Heart left ventricle (tissue), 16 donors: ENCODE data around the gene NALF2. TPM values are rescaled to one million over a fixed set of nuclear protein-coding genes. Genes with fewer than 3 reads are reported as not detected.

ENCODE experiments used
- ATAC-seq, 4 donors: fragments of 200-7000 bp; cut with Tn5 transposase; one replicate each; pipeline ENCODE4 v1.9.1; 2020 to 2022; ENCODE audit warnings: moderate library complexity in 4 of 4, mild to moderate bottlenecking in 3 of 4, moderate number of reproducible peaks in 1 of 4
- DNase-seq, 5 donors: peaks; one replicate each; pipeline ENCODE4 v3.0.0-alpha.2; 2020
- H3K27ac ChIP-seq, 12 donors: fragments of 200-600 bp; sonication (generic) in 4 of 12; one replicate each; pipeline versions ENCODE4 v1.5.0 to v1.8.0; 2016 to 2022; ENCODE audit warnings: mild to moderate bottlenecking in 2 of 12
- H3K27me3 ChIP-seq, 9 donors: fragments of 200-600 bp; sonication (generic) in 2 of 9; one replicate each; pipeline versions ENCODE4 v1.5.1 to v1.8.0; 2016 to 2022; ENCODE audit warnings: mild to moderate bottlenecking in 3 of 9
- H3K36me3 ChIP-seq, 9 donors: fragments of 200-600 bp; sonication (generic) in 2 of 9; one replicate each; pipeline versions ENCODE4 v1.5.0 to v1.8.0; 2018 to 2022; ENCODE audit warnings: mild to moderate bottlenecking in 2 of 9
- H3K4me1 ChIP-seq, 12 donors: fragments of 200-600 bp; sonication (generic) in 4 of 12; one replicate each; pipeline versions ENCODE4 v1.5.0 to v1.8.0; 2016 to 2022; ENCODE audit warnings: mild to moderate bottlenecking in 3 of 12
- H3K4me3 ChIP-seq, 12 donors: fragments of 200-600 bp; sonication (generic) in 4 of 12; one replicate each; pipeline versions ENCODE4 v1.5.0 to v1.8.0; 2017 to 2022; ENCODE audit warnings: mild to moderate bottlenecking in 9 of 12, moderate library complexity in 4 of 12
- H3K9me3 ChIP-seq, 12 donors: fragments of 200-600 bp; sonication (generic) in 4 of 12; one replicate each; pipeline versions ENCODE4 v1.5.0 to v1.8.0; 2016 to 2022; ENCODE audit warnings: mild to moderate bottlenecking in 1 of 12
- POLR2A ChIP-seq, 2 donors: fragments of 450-650 bp; IDR thresholded peaks; one replicate each; pipeline ENCODE4 v1.6.1; 2017; ENCODE audit warnings: antibody characterized with exemption in 2 of 2, mild to moderate bottlenecking in 2 of 2, moderate library complexity in 2 of 2
- WGBS, 4 donors: extraction: QIAGEN DNeasy Blood & Tissue Kit in 2 of 4; methylation state at CpG; one replicate each; pipeline versions ENCODE4 v1.1.5 to v1.1.7; 2013 to 2018; 5-methylcytosine and 5-hydroxymethylcytosine counted together
- intact Hi-C, 10 donors: fragments of 100-400 bp; cut with DNase I; formaldehyde crosslinking; loops; one replicate each; pipeline versions ENCODE4 v1.11.1 to v1.14.2; 2022
- polyA plus RNA-seq, 2 donors: library from polyadenylated mRNA; stranded (reverse); fragments of 200-250 nt; gene quantifications; one replicate each; pipeline ENCODE4 v1.2.3, GENCODE V29; 2013
- total RNA-seq, 9 donors: library from RNA; depleted of rRNA in 2 of 9; stranded (reverse); fragments of >200 nt in 2 of 9; fragmentation: NEBNext Ultra II Directional in 3 of 9; extraction: Animal tissue kit (Norgen Biotek cat#: 25700) in 3 of 9; gene quantifications; one replicate each; pipeline versions ENCODE4 v1.1.0 to v1.2.4, GENCODE V29; 2016 to 2023
- TF ChIP-seq, protein P1 (sequence below), 12 donors: fragments of 200-600 bp; sonication (generic) in 4 of 12; IDR thresholded peaks; one replicate each; pipeline versions ENCODE4 v1.5.0 to v1.8.0; 2018 to 2022; ENCODE audit warnings: antibody characterized with exemption in 12 of 12, mild to moderate bottlenecking in 5 of 12
- donor health status: ischemic (EF 13 %, LVEDD 7.1; RV severe dilation, severe dysfunction).
- donor health status: healthy with polysubstance abuse.
- donor health status: DM: no; HTN: yes; CAD: no.
- donor health status: DM: no; HTN: no; CAD: no.
- donor health status: ischemic (EF 25% LVEDD 6.9; RV normal size, moderate dysfunction).
- donor health status: ischemic (EF 25% LVEDD 5.7; RV mildly dilated, moderate dysfunction).
- donor health status: healthy.
- donor health status: DM: yes; HTN: yes; CAD: no.
- donor health status: ischemic (EF 35%, LVEDD 5.7; RV mildly dilated, moderate dysfunction).
- donor health status: nonischemic (EF 11% LVEDD 7.7; RV severe dilation, severe dysfunction).
- donor health status: DM: yes; HTN: yes; CAD: no.
- donor health status: PGD.
- donor health status: ischemic (EF 29% LVEDD 5.4; RV normal size, mild dysfunction).
- donor health status: nonischemic (EF 23%, LVEDD 6.1; RV moderate dilation, normal function).

Gene NALF2
- total and polyA plus RNA-seq, 11 donors: 1.5 to 60.5 (median 18.0) TPM

DNA sequence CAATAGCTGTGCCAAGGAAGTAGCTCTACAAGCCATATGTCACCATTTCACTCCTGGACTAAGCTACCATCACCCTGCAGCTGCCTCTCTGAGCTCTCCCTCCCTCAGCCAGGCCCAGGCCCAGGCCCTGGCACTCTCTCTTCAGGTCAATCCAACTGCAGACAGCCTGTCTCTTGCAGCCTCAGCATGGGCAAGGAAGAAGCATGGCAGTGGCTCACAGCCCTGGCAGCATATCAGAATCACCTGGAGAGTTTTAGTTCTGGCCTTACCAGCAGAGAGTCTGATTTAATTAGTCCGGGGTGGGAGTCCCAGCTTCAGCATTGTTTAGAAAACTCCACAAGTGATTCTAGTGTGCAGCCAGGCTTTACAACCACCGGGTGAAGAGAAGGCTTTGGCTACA lies 31.5 kb downstream of the NALF2 start:
- peaks cover 0 to 9% (median 0%) of the 10 kb centered on the region in 12 donors for H3K4me1 ChIP-seq
- no peaks in the 10 kb centered on the region for H3K9me3 ChIP-seq
- DNase-seq: no peak
- no peaks in the 10 kb centered on the region for H3K36me3 ChIP-seq
- H3K27me3 ChIP-seq: peaks cover 0 to 21% (median 0%) of the 10 kb centered on the region in 9 donors
- WGBS, 4 donors: 41 to 74% (median 65%) methylated on average over 2 of the region's 2 CpGs
- no peak overlapping the region for H3K4me3 ChIP-seq
- TF ChIP-seq, protein P1, sequence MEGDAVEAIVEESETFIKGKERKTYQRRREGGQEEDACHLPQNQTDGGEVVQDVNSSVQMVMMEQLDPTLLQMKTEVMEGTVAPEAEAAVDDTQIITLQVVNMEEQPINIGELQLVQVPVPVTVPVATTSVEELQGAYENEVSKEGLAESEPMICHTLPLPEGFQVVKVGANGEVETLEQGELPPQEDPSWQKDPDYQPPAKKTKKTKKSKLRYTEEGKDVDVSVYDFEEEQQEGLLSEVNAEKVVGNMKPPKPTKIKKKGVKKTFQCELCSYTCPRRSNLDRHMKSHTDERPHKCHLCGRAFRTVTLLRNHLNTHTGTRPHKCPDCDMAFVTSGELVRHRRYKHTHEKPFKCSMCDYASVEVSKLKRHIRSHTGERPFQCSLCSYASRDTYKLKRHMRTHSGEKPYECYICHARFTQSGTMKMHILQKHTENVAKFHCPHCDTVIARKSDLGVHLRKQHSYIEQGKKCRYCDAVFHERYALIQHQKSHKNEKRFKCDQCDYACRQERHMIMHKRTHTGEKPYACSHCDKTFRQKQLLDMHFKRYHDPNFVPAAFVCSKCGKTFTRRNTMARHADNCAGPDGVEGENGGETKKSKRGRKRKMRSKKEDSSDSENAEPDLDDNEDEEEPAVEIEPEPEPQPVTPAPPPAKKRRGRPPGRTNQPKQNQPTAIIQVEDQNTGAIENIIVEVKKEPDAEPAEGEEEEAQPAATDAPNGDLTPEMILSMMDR (IDR thresholded peaks at IDR 0.05): no peak
- TF ChIP-seq POLR2A (IDR thresholded peaks at IDR 0.05): no peak
- no peak overlapping the region for H3K27ac ChIP-seq
- no peak for ATAC-seq
- intact Hi-C loops: loop anchor here in 7 of 10 donors (2.0 to 10.0 kb wide), 7 partner anchors 43 to 562 kb away; partner anchors contain the start of gene EDA (in 5 of the 7)

DNA sequence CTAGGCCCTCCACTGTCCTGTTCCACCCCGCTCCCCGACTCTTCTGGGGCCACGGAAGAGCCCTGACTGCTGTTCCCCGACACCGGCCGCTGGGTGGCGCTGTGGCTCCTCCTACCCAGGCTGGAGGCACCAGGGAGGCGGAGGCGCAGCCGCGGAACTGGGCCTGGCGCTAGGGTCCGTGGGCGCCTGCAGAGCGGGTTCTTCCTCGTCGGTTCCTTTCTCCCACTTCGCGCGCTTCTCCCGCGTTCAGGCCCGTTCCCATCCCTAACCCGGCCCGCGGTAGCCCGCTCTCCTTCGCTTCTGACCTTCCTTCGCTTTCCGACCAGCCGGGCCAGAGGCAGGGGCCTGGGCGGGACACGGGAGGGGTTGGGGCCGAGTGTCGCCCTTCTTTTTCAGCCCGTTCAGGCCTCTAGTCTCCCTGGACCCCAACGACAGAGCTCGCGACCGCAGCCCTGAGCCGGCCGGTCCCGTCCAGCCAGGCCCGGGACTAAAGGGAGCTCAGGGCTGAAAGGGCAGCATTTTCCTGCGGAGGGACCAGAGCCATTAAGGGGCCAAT lies 34.3 kb downstream of the NALF2 start:
- peaks cover 0 to 21% (median 0%) of the 10 kb centered on the region in 9 donors for H3K27me3 ChIP-seq
- peak; percentile 87 to 98 (median 95) for ATAC-seq
- H3K36me3 ChIP-seq: no peaks in the 10 kb centered on the region
- H3K4me3 ChIP-seq: peak overlapping the region in 11 of 12 donors; percentile 17 to 61 (median 51)
- peaks cover 0 to 9% (median 0%) of the 10 kb centered on the region in 12 donors for H3K4me1 ChIP-seq
- TF ChIP-seq, protein P1 (IDR thresholded peaks at IDR 0.05): peak; percentile 64 to 80 (median 73)
- no peak for TF ChIP-seq POLR2A (IDR thresholded peaks at IDR 0.05)
- WGBS, 4 donors: 3 to 23% (median 13%) methylated on average over 42 to 45 of the region's 45 CpGs
- peak overlapping the region in 2 of 12 donors; percentile 38 to 70 for H3K27ac ChIP-seq
- intact Hi-C loops: loop anchor here (1.0 to 10.0 kb wide), 13 partner anchors 46 to 560 kb away; partner anchors contain the start of gene EDA (in 5 of the 10)
- peak; percentile 66 to 84 (median 75) for DNase-seq
- H3K9me3 ChIP-seq: no peaks in the 10 kb centered on the region

DNA sequence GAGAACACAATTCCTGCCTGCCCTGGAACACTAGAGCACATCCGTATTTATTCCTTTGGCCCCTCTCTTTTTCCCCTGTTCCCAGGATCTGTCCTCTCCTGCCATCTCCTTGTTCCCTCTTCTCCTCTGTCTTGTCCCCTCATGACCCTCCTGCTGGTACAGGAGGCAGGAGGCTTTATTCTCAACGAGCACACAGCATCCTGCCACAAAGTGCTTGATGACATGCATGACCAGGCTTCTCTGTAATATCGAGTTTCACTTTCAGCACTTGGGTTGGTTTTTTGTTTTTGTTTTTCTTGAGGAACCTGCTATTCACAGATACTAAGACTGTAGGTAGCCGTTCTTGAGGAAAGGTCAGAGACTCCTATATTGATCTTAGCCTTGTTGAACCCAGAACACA lies 35.3 kb downstream of the NALF2 start:
- H3K27ac ChIP-seq: no peak overlapping the region
- intact Hi-C loops: loop anchor here in 9 of 10 donors (2.0 to 10.0 kb wide), 9 partner anchors 47 to 559 kb away; partner anchors contain the start of gene EDA (in 5 of the 9)
- H3K4me1 ChIP-seq: peaks cover 0 to 9% (median 0%) of the 10 kb centered on the region in 12 donors
- H3K4me3 ChIP-seq: no peak overlapping the region
- H3K27me3 ChIP-seq: peaks cover 0 to 21% (median 0%) of the 10 kb centered on the region in 9 donors
- DNase-seq: no peak
- 54 to 67% (median 61%) methylated on average over 4 of the region's 4 CpGs for WGBS, 4 donors
- H3K9me3 ChIP-seq: no peaks in the 10 kb centered on the region
- H3K36me3 ChIP-seq: no peaks in the 10 kb centered on the region
- no peak for TF ChIP-seq POLR2A (IDR thresholded peaks at IDR 0.05)
- TF ChIP-seq, protein P1 (IDR thresholded peaks at IDR 0.05): no peak
- no peak for ATAC-seq

DNA sequence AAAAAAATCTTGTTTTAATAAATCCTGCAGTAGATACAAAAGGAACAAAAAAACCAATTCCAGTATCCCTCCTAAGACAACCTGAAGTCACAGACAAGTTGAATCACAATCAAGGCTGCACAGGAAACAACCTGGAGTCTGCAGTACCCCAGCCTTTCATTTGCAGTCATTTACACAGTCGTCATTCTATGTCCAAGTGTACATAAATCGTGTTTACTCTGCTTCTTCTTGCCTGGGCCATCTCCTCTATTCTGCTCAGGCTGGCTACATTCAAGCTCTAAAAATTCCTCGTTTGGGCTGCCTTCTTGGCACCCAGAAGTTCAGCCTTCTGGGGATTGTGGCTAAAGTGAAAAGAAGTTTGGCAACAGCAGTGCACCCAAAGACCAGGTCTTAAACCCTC lies 37.8 kb downstream of the NALF2 start:
- intact Hi-C loops: no loop called here

More for the DNA sequence above, 37.8 kb downstream of the NALF2 start:
- TF ChIP-seq, protein P1 (IDR thresholded peaks at IDR 0.05): no peak
- TF ChIP-seq POLR2A (IDR thresholded peaks at IDR 0.05): no peak
- 47 to 81% (median 62%) methylated on average over 3 of the region's 3 CpGs for WGBS, 4 donors
- Histone ChIP-seq H3K4me1 (peaks cover 0 to 9% (median 0%) of the 10 kb centered on the region in 12 donors), H3K27ac (no peak overlapping the region), H3K4me3 (no peak overlapping the region), H3K9me3 (peaks cover 0 to 4% (median 0%) of the 10 kb centered on the region in 12 donors), H3K36me3 (no peaks in the 10 kb centered on the region), H3K27me3 (peaks cover 0 to 21% (median 0%) of the 10 kb centered on the region in 9 donors)
- DNase-seq (no peak), ATAC-seq (no peak)
